HG03439 (cell line): ENCODE data around the gene ALKBH1.

Source experiments
- ATAC-seq: cut with Tn5 transposase; IDR thresholded peaks from one replicate; pipeline ENCODE4 v1.9.1; 2021; ENCODE audit warnings: mild to moderate bottlenecking, moderate library complexity; ENCODE audit not compliant: unreplicated experiment

The ALKBH1 gene

DNA sequence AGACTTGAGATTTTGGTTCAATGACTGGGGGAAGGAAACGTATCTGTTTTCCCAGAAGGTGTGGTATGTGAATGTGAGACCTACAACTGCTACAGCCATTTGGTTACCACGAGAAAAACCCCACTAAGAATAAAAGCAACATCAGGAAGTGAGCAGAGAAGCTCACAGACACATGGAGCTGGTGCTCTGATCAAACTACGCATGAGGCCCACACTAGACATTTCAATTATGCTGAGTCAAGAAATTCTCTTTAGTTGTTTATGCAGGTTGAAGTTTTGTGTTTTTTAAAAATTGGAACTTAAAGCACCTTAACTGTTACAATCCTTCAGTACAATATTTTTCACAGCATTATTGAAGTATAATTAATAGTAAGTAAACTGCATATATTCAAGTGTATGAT is 82.5 kb downstream of the ALKBH1 start:
- no peak for ATAC-seq

DNA sequence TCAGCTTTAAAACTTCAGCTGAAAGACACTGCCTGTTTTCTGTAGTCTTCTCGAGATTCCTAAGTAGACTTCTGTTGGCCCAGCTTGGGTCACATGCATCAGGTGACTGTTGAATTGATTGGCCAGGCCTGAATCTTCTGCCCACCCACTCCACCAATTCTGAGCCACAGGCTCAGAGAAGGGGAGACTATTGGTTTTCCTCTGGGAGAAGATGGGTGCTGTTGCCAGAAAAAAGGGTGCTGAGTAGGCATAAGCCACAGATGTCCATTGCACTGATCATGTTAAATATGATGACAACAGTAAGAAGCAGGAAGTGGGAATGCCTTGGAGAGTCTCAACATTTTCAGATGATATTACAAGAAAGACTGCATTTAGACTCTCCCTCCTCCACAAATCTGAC is 84.6 kb downstream of the ALKBH1 start:
- no peak for ATAC-seq
